ENCODE measurements around the gene OR10V1. TPM values are rescaled to one million over a fixed set of nuclear protein-coding genes. Genes with fewer than 3 reads are reported as not detected.

Gene OR10V1
- total and polyA plus RNA-seq, 9 of the 15 experiments (the other 6 are each of a cell fraction or from before 2014, with no cell fraction given) = not detected

DNA sequence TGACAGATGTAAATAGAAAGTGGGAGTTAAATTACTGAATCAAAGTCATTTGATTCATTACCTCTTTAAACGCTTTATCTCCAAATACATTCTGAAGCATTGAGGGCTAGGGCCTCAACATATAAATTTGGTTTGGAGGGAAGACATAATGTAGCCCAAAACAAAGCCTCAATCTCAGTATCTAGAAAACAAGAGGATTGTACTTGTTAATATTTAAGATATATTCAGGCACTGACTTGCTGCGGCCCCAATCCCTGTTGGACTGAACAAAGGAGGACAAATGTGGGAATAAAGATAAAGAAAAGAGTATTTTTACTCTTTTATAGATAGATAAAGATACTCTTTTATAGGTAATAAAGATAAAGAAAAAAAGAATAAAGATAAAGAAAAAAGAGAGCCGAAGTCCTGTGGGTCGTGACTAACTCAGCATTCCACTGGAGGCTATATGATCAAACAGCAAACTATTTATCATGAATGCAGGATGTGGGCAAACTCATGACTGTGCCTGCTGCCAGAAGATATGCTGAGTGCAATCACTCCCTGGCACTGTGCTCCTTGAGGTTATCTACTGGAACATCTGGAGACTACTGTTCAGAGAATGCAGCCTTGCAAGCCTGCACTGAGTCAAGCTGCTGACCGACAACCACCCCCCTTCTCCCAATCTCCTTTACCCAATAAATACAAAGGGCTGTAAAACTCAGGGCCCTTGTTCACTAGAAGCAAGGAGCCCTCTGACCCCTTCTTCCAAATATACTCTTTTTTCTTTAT is 6.9 kb downstream of the OR10V1 start (continued):
- peak in 1 of 3 experiments; percentile 66; a peak in 2 of 6 replicates for TF ChIP-seq ZBTB11 (CRISPR knock-in tag; IDR thresholded peaks at IDR 0.05)
- TF ChIP-seq ZNF263 (CRISPR knock-in tag; IDR thresholded peaks at IDR 0.05; ENCODE audit: borderline replicate concordance) = peak; percentile 58; the same call in 1 of the 2 replicates
- TF ChIP-seq FOSL1 (tag; conservative IDR thresholded peaks at IDR 0.05) = peak; percentile 97
- TF ChIP-seq CHD4 (IDR thresholded peaks at IDR 0.05; ENCODE audit: insufficient read depth, insufficient replicate concordance, low read depth, low read length, poor library complexity, severe bottlenecking) = no peak
- TF ChIP-seq TFAP4 (CRISPR knock-in tag; IDR thresholded peaks at IDR 0.05; ENCODE audit: borderline replicate concordance) = peak; percentile 41; the same call in 1 of the 2 replicates
- peak; percentile 82 for TF ChIP-seq MEIS2 (IDR thresholded peaks at IDR 0.05; ENCODE audit: partially characterized antibody)
- TF ChIP-seq, protein P1, sequence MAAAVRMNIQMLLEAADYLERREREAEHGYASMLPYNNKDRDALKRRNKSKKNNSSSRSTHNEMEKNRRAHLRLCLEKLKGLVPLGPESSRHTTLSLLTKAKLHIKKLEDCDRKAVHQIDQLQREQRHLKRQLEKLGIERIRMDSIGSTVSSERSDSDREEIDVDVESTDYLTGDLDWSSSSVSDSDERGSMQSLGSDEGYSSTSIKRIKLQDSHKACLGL (CRISPR knock-in tag; IDR thresholded peaks at IDR 0.05; ENCODE audit: borderline replicate concordance, poor library complexity, severe bottlenecking) = no peak
- peak; percentile 96 for TF ChIP-seq DPF2 (IDR thresholded peaks at IDR 0.05)
- TF ChIP-seq MTA1 (IDR thresholded peaks at IDR 0.05; ENCODE audit: borderline replicate concordance) = peak; percentile 82
- peak; percentile 99 for TF ChIP-seq TAL1 (IDR thresholded peaks at IDR 0.05)
- TF ChIP-seq ZNF197 (CRISPR knock-in tag; IDR thresholded peaks at IDR 0.05; ENCODE audit: low read depth) = peak; percentile 94
- no peak for TF ChIP-seq DDX20 (tag; IDR thresholded peaks at IDR 0.05; ENCODE audit: low read depth)
- peak; percentile 49 for TF ChIP-seq TAF9B (IDR thresholded peaks at IDR 0.05; ENCODE audit: partially characterized antibody)
- no peak for TF ChIP-seq NUFIP1 (IDR thresholded peaks at IDR 0.05; ENCODE audit: partially characterized antibody)
